GM12878 (cell line): Measurements from ENCODE around the gene NNMT. TPM values are rescaled to one million over a fixed set of nuclear protein-coding genes. Genes with fewer than 3 reads are reported as not detected.

Experiments
- ATAC-seq: fragments of 200-7000 bp; cut with Tn5 transposase; 3 replicates; pipeline ENCODE4 v1.9.1; 2020; ENCODE audit warnings: mild to moderate bottlenecking, moderate library complexity
- BruUV-seq: library from RNA; stranded (reverse); fragments of 400-500 nt; replicated peaks from 2 replicates; lab custom pipeline; 2021; lab: Mats Ljungman, UMichigan
- CTCF ChIA-PET: fragments of 300-600 bp; sonication (Branson Sonifier 250); formaldehyde crosslinking; extraction: SDS; loops from one replicate; lab custom pipeline; 2021; ENCODE audit warnings: inconsistent platforms; lab: Yijun Ruan, JAX
- POLR2A ChIA-PET: fragments of 350-600 bp; formaldehyde crosslinking; extraction: SDS; loops from one replicate; lab custom pipeline; 2021; ENCODE audit warnings: inconsistent platforms; lab: Charles Lee
- RAD21 ChIA-PET: fragments of 300-600 bp; sonication (Branson Sonifier 250); formaldehyde crosslinking; loops from one replicate; lab custom pipeline; 2023; ENCODE audit warnings: antibody characterized with exemption; ENCODE audit not compliant: unreplicated experiment; lab: Charles Lee
- SMC1A ChIA-PET: fragments of 300-600 bp; sonication (Branson Sonifier 250); formaldehyde crosslinking; loops from one replicate; lab custom pipeline; 2023; ENCODE audit not compliant: unreplicated experiment, uncharacterized antibody; lab: Charles Lee
- DNase-seq: peaks from one replicate; pipeline ENCODE4 v3.0.0-alpha.2; 2011; ENCODE audit warnings: low read depth, low spot score
- FAIRE-seq: peaks from 3 replicates; lab custom pipeline; 2011; peaks lifted over from hg19 to GRCh38; lab: Jason Lieb, UNC
- H2AFZ ChIP-seq: 2 replicates; pipeline ENCODE4 v1.6.0; 2011; ENCODE audit warnings: low read depth, low read length, control low read depth; ENCODE audit not compliant: control insufficient read depth
- H3K27ac ChIP-seq: 2 replicates; pipeline ENCODE4 v1.5.1; 2011; ENCODE audit warnings: control low read depth; ENCODE audit not compliant: control insufficient read depth, insufficient read depth
- H3K27me3 ChIP-seq, 2 experiments: replicated peaks in 1 of 2; 2 replicates each; pipeline versions ENCODE4 v1.6.0 to v1.6.1; 2011; ENCODE audit warnings: low read length in 1 of 2; ENCODE audit not compliant: control insufficient read depth in 2 of 2, insufficient read depth in 2 of 2
- H3K36me3 ChIP-seq, 2 experiments: 2 replicates each; pipeline ENCODE4 v1.5.1; 2011; ENCODE audit warnings: low read length in 1 of 2; ENCODE audit not compliant: control insufficient read depth in 2 of 2, insufficient read depth in 2 of 2
- H3K4me1 ChIP-seq: 2 replicates; pipeline ENCODE4 v1.6.1; 2011; ENCODE audit warnings: mild to moderate bottlenecking, low read length, moderate library complexity, mixed read lengths; ENCODE audit not compliant: control insufficient read depth, insufficient read depth
- H3K4me2 ChIP-seq: 2 replicates; pipeline ENCODE4 v1.6.0; 2011; ENCODE audit warnings: control low read depth; ENCODE audit not compliant: control insufficient read depth, insufficient read depth
- H3K4me3 ChIP-seq: fragments of 200-600 bp; sonication (generic); 2 replicates; pipeline ENCODE4 v1.5.1; 2016
- H3K79me2 ChIP-seq: 2 replicates; pipeline ENCODE4 v1.6.0; 2011; ENCODE audit warnings: low read length; ENCODE audit not compliant: control insufficient read depth, insufficient read depth
- H3K9ac ChIP-seq: 2 replicates; pipeline ENCODE4 v1.8.0; 2011; ENCODE audit warnings: low read length, control low read depth, mixed read lengths; ENCODE audit not compliant: control insufficient read depth, insufficient read depth
- H3K9me3 ChIP-seq: replicated peaks from 3 replicates; pipeline ENCODE4 v1.5.1; 2011; ENCODE audit warnings: mild to moderate bottlenecking, low read length; ENCODE audit not compliant: control insufficient read depth, insufficient read depth
- H4K20me1 ChIP-seq: 2 replicates; pipeline ENCODE4 v1.6.0; 2011; ENCODE audit not compliant: control insufficient read depth, insufficient read depth
- CBX5 ChIP-seq: sonication (generic); IDR thresholded peaks from 2 replicates; pipeline ENCODE4 v1.6.1; 2016; ENCODE audit warnings: low read depth, moderate library complexity, mild to moderate bottlenecking, inconsistent platforms
- CREB1 ChIP-seq: IDR thresholded peaks from 2 replicates; pipeline ENCODE4 v1.6.1; 2012; ENCODE audit warnings: low read depth, mild to moderate bottlenecking, inconsistent platforms
- HCFC1 ChIP-seq: fragments of 150-350 bp; IDR thresholded peaks from 2 replicates; pipeline ENCODE4 v1.6.1; 2014; ENCODE audit warnings: low read length
- HDGF ChIP-seq: fragments of 450-650 bp; IDR thresholded peaks from 2 replicates; pipeline ENCODE4 v1.6.1; 2016; ENCODE audit warnings: antibody characterized with exemption
- JUND ChIP-seq: IDR thresholded peaks from 2 replicates; pipeline ENCODE4 v1.6.1; 2012; ENCODE audit warnings: low read depth, mild to moderate bottlenecking, low read length, improper control_type of control experiment, moderate library complexity
- MYB ChIP-seq: fragments of 150-350 bp; IDR thresholded peaks from 2 replicates; pipeline ENCODE4 v1.6.1; 2014; ENCODE audit warnings: mild to moderate bottlenecking, low read depth, low read length, borderline replicate concordance
- NR2C2 ChIP-seq: IDR thresholded peaks from 2 replicates; pipeline ENCODE4 v1.6.1; 2011; ENCODE audit warnings: borderline replicate concordance, low read depth; ENCODE audit not compliant: control insufficient read depth, insufficient read length
- PAX5 ChIP-seq: IDR thresholded peaks from 2 replicates; pipeline ENCODE4 v1.6.1; 2011; ENCODE audit warnings: low read depth, low read length, borderline replicate concordance
- SMAD1 ChIP-seq: fragments of 450-650 bp; IDR thresholded peaks from 2 replicates; pipeline ENCODE4 v1.6.1; 2018; ENCODE audit warnings: mild to moderate bottlenecking, low read depth; ENCODE audit not compliant: partially characterized antibody
- WGBS: methylation state at CpG from one replicate; pipeline ENCODE4 v1.1.6; 2016; ENCODE audit warnings: low lambda C conversion rate; ENCODE audit not compliant: insufficient replicate concordance, insufficient coverage; ENCODE audit errors: missing lambda C conversion rate; 5-methylcytosine and 5-hydroxymethylcytosine counted together
- in situ Hi-C: fragments of 300-500 bp; cut with MboI; formaldehyde crosslinking; loops from 9 replicates; pipeline ENCODE4 v1.14.3; 2018; ENCODE audit warnings: mixed read lengths
- intact Hi-C: fragments of 100-400 bp; cut with micrococcal nuclease; formaldehyde crosslinking; loops from one replicate; pipeline ENCODE4 v1.14.2; 2022; ENCODE audit not compliant: unreplicated experiment
- polyA plus RNA-seq, 11 experiments: library from polyadenylated mRNA; depleted of rRNA in 4 of 11; unstranded in 6 of 11; stranded (reverse) in 5 of 11; fragments of >200 nt; fragmentation: Nextera tagmentation in 4 of 11; fragmentation: Illumina TruSeq in 1 of 11; extraction: Ambion mirVana in 4 of 11; extraction: Trizol in 1 of 11; gene quantifications; 1 replicate in 1 of 11; 2 replicates in 10 of 11; pipeline versions ENCODE4 v1.2.1 to v1.2.3, GENCODE V29; 2011 to 2016; ENCODE audit warnings: inconsistent platforms in 2 of 11, missing spikeins in 2 of 11, low read depth in 1 of 11
- total RNA-seq, 4 experiments: library from RNA; depleted of rRNA in 3 of 4; stranded (reverse); fragments of >200 nt in 3 of 4; fragmentation: Illumina TruSeq in 1 of 4; extraction: Trizol in 1 of 4; gene quantifications; 2 replicates each; pipeline versions ENCODE4 v1.2.1 to v1.2.3, GENCODE V29; 2013 to 2021

Gene NNMT
- total and polyA plus RNA-seq, 10 of the 15 experiments (the other 5 are each of a cell fraction or from before 2014, with no cell fraction given) = 0.46 TPM; not detected in 9

- H3K4me2 ChIP-seq = no peak overlapping the region
- intact Hi-C loops = no loop called here
- ChIA-PET RAD21 (interaction anchor here (0.8 kb wide), 1 partner anchor 370 kb away, joined by 4 read pairs; no protein-coding TSS in a partner anchor), POLR2A (no interaction called here), CTCF (interaction anchor here (0.7 to 8.8 kb wide), 4 partner anchors 14 to 369 kb away, joined by 3 to 120 read pairs (median 46); no protein-coding TSS in a partner anchor), SMC1A (interaction anchor here (1.1 kb wide), 2 partner anchors 269 to 369 kb away, joined by 3 to 4 read pairs; no protein-coding TSS in a partner anchor)
- TF ChIP-seq SMAD1 (no peak), NR2C2 (no peak), JUND (no peak), CBX5 (no peak), HCFC1 (no peak), HDGF (no peak), CREB1 (no peak), MYB (no peak), PAX5 (no peak)
- no peaks in the 10 kb centered on the region for H3K9me3 ChIP-seq
- H3K79me2 ChIP-seq = no peaks in the 10 kb centered on the region
- in situ Hi-C loops = loop anchor here (10.0 kb wide), 2 partner anchors 460 to 960 kb away; no protein-coding TSS in a partner anchor
- WGBS = 26% methylated on average over 8 of the region's 8 CpGs
- H2AFZ ChIP-seq = no peak overlapping the region
- DNase-seq = no peak
- H3K9ac ChIP-seq = no peak overlapping the region
- no peaks in the 10 kb centered on the region for H3K36me3 ChIP-seq
- peaks cover 0 to 3% of the 10 kb centered on the region in 2 experiments; a peak in 1 of 4 replicates for H3K27me3 ChIP-seq
- no peak for FAIRE-seq
- no peak overlapping the region for H3K4me3 ChIP-seq
- no peaks in the 10 kb centered on the region for H3K4me1 ChIP-seq
- H4K20me1 ChIP-seq = no peaks in the 10 kb centered on the region; the same call in 1 of the 2 replicates
- no TSS peak for BruUV-seq
- ATAC-seq = no peak
- no peak overlapping the region for H3K27ac ChIP-seq
Measured at GRCh38 chr11:114265122-114265878, 30.9 kb upstream of the NNMT start.
